WTC11 (cell line): ENCODE measurements around the gene MMP26.

Experiments used
- ETV6 ChIP-seq: sonication (generic); formaldehyde crosslinking; IDR thresholded peaks from 2 replicates; pipeline ENCODE4 v1.8.1; 2022; ENCODE audit warnings: mild to moderate bottlenecking, missing genetic modification reagents
- GABPB1 ChIP-seq: sonication (generic); formaldehyde crosslinking; IDR thresholded peaks from 2 replicates; pipeline ENCODE4 v1.8.1; 2023; ENCODE audit warnings: mild to moderate bottlenecking, missing genetic modification reagents
- NR1H2 ChIP-seq: sonication (generic); formaldehyde crosslinking; IDR thresholded peaks from 2 replicates; pipeline ENCODE4 v1.9.0; 2021; ENCODE audit warnings: mild to moderate bottlenecking, moderate library complexity, missing genetic modification reagents
- TF ChIP-seq, protein P1 (sequence below): sonication (generic); formaldehyde crosslinking; IDR thresholded peaks from 2 replicates; pipeline ENCODE4 v1.8.1; 2023; ENCODE audit warnings: mild to moderate bottlenecking, missing genetic modification reagents

DNA sequence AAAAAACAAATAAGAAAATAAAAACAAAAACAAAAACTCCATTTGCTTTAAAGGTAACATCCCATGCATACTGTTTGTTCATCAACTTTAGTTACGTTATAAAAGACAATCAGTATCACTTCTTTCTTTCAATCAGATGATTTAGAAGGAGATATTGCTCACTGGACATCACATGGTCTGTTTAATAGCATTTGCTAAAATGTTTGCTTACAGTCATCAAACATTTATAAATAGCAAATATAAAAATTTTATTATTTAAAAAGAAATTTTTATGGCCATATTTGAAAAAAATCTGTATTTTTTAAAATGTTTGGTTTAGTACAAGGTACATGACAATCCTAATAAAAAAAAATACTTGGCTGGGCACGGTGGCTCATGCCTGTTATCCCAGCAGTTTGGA is 22.6 kb downstream of the MMP26 start:
- TF ChIP-seq ETV6 (CRISPR knock-in tag) = no peak
- TF ChIP-seq GABPB1 (CRISPR knock-in tag) = no peak
- TF ChIP-seq, protein P1, sequence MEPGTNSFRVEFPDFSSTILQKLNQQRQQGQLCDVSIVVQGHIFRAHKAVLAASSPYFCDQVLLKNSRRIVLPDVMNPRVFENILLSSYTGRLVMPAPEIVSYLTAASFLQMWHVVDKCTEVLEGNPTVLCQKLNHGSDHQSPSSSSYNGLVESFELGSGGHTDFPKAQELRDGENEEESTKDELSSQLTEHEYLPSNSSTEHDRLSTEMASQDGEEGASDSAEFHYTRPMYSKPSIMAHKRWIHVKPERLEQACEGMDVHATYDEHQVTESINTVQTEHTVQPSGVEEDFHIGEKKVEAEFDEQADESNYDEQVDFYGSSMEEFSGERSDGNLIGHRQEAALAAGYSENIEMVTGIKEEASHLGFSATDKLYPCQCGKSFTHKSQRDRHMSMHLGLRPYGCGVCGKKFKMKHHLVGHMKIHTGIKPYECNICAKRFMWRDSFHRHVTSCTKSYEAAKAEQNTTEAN (CRISPR knock-in tag) = no peak
- no peak for TF ChIP-seq NR1H2 (CRISPR knock-in tag)
